Right lobe of liver (tissue), 4 donors: ENCODE measurements around the gene CD81.

ENCODE experiments used
- CTCF ChIP-seq, 4 donors: fragments of 200-600 bp in 3 of 4; fragments of 450-650 bp in 1 of 4; IDR thresholded peaks; one replicate each; pipeline versions ENCODE4 v1.5.1 to v1.8.0; 2016 to 2022; ENCODE audit warnings: antibody characterized with exemption in 4 of 4, mild to moderate bottlenecking in 2 of 4
- POLR2A ChIP-seq: fragments of 450-650 bp; IDR thresholded peaks from one replicate; pipeline ENCODE4 v1.6.1; 2017; ENCODE audit warnings: antibody characterized with exemption, mild to moderate bottlenecking
- donor health status: DM: no; HTN: no; CAD: no.
- donor health status: DM: no; HTN: no; CAD: no.
- donor health status: DM: no; HTN: yes; CAD: no.

- TF ChIP-seq POLR2A (no peak), CTCF (IDR thresholded peaks at IDR 0.05) (no peak)
Observed at GRCh38 chr11:2434008-2434407, 56.9 kb downstream of the CD81 start.
